Measurements from ENCODE around the gene CRIP2.
A peak's percentile ranks its signal among the peaks of the same experiment; 100 is the strongest.

The CRIP2 gene, protein sequence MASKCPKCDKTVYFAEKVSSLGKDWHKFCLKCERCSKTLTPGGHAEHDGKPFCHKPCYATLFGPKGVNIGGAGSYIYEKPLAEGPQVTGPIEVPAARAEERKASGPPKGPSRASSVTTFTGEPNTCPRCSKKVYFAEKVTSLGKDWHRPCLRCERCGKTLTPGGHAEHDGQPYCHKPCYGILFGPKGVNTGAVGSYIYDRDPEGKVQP

DNA sequence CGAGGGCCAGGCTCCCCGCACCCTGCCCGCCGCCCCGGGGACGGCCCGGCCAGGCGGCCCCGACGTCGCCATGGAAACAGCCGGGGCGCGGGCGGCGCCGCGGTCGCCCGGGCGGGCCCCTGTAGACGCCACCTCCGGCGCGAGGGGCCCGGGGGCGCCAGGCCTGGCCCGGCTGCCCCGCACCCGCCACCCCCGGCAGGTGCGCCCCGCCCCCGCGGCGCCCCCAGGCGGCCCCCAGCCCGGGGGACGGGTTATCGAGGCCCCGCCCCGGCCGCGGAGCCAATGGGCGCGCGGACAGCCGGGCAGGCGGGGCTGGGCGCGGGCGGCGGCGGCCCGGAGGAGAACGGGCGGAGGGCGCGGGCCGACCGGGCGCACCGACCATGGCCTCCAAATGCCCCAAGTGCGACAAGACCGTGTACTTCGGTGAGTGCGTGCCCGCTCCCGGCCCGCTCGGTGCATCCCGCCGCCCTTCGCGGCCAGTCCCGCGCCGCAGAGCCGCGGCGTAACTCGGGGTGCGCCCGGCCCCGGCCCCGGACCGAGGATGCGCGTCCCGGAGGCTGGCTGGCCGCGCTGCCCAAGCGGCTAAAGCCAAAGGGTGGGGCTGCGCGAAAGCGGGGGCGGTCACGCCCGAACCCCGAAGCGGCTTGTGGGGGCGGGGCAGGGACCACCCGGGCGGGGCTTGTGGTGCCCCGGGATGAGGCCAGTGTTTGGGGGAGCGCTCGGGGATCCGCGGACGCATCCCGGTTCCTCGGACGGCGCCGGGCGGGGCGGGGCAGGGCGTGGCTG, at the start of gene CRIP2:
TSS of gene CRIP2 (plus strand) at position 339 of the 786 bp plus-strand sequence. CDS start at position 381, 42 bp downstream.
- DNase-seq, result peak in 11 of 51 donors; percentile 19 to 62 (median 43)

DNA sequence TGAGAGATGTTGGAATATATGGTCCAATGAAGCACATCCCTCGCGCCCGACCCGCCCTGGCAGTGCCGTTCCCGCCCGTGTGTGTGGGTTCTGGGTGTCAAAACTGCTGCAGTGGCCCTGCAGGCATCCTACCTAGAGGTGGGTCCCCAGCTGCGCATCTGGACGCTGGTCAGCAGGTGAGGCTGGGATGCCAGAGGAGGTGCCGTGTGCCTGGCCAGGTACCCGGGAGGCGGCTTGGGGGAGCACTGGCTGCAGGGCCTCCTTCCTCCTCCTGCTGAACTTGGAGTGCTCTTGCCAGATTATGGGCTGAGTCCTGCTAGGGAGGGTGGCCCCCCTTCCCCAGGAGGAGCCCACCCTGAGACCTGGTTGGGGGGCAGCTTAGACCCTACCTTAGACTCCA, 49.8 kb upstream of the CRIP2 start:
- no peak for DNase-seq

DNA sequence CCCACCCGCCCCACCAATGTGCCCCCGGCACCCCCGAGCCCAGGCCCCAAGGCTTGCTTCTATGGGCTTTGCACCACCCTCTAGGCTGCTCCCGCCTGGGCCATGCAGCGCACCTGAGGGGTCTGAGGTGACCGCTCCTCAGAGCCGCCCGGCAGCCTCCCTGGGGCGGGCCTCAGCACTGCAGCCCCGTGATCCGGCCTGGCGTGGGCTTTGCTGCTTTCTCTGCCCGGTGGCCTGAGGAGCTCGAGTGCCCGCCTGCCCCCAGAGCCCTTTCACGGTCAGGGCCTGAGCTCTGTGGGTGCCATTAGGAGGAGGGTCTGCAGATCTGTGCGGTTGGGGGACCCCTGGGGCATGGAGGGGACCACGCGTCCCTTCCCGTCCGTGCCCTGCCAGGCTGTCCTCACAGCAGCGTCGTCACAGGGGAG, 48.8 kb upstream of the CRIP2 start:
- DNase-seq, result no peak

DNA sequence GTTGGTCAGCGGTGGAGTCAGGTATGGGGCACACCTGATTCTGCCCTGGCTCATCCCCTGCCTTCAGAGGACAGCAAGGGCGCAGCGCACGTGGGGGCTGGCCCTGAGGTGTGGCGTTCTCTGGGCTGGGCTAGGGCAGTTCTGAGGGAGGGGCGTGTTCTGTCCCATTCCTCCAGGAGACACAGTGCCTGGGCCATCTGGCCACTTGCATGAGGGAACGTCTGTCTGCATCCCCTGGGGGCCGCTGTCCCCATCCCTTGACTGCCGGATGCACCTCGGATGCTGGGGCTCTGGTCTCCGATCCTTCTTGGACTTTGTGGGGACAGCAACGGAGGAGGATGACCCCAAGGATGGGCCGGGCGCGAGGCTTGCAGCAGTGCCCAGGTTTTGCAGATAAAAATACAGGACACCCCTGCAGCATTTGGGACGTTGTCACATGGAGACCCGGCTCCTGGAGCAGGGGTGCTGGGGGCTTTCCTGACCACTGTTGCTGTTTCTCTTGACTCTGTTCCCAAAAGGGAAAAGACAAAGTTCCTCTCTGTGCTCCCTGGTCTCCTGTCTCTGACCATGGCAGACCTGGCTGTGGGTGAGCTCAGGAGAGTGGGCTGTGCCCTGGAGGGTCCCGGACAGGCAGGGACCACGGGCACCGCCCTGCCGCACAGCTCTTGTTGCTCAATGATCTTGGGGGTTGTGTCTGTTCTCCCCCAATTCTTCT, 48.0 kb upstream of the CRIP2 start:
- no peak for DNase-seq

DNA sequence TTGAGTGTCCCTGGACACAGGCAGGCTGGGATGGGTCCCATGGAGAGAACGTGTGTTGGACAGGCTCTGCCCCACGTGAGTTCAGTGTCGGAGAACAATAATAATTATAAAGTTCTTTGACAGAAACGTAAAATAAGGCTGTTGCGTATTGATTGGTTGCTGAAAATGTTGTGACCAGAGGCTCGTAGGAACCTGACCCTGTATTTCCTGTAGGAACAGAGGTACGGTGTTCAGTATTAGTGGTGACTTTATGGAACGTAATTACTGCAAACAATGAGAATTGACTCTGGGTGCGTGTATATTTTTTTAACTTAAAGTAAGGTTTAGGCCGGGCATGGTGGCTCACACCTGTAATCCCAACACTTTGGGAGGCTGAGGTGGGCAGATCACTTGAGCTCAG, 47.2 kb upstream of the CRIP2 start:
- no peak for DNase-seq

DNA sequence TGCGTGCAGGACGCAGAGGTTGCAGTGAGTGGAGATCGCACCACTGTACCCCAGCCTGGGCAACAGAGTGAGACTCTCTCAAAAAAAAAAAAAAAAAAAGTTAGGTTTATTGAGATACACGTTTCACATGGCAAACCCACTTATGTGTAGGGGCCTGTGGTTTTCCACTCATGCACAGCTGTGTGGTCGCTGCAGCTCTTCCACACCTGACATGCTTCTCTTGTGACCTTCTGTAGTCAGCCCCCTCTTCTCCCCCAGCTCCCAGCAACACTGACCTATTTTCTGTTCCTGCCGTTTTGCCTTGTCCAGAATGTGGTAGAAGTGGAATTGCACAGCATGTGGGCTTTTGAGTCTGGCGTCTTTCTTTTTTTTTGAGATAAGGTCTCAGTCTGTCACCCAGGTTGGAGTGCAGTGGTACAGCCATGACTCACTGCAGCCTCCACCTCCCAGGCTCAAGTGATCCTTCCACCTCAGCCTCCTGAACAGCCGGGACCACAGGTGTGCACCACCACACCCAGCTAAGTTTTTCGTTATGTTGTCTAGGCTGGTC, 46.6 kb upstream of the CRIP2 start:
- no peak for DNase-seq

DNA sequence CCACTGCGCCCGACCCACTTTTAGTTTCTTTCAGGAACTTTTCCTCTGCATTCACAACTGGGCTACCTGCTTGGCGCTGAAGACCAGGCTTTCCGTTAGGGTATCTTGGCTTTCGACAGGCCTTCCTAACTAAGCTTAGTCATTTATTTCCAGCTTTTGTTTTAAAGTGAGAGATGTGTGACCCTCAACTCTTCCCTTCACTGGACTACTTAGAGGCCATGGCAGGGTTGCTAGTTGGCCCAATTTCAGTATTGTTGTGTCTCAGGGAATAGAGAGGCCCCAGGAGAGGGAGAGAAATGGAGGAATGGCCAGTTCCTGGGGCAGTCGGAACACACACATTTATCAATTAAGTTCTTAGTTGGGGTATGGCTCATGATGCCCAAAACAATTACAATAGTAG, 44.6 kb upstream of the CRIP2 start:
- DNase-seq, result no peak

DNA sequence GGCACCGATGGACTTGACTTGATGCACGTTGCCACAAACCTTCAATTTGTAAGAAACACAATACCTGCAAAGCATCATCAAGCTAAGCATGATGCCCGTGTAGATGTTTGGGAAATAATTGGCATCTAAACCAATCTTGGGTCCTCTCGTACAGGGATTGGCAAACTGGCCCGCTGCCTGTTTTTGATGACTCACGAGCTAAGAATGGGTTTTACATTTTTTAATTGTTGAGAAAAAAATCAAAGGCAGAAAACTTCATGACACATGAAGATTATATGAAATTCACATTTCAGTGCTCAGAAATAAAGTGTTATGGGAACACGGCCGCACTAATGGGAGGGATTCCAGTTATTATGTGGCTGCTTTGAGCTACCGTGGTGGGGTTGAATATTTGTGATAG, 44.1 kb upstream of the CRIP2 start:
- DNase-seq, result no peak

DNA sequence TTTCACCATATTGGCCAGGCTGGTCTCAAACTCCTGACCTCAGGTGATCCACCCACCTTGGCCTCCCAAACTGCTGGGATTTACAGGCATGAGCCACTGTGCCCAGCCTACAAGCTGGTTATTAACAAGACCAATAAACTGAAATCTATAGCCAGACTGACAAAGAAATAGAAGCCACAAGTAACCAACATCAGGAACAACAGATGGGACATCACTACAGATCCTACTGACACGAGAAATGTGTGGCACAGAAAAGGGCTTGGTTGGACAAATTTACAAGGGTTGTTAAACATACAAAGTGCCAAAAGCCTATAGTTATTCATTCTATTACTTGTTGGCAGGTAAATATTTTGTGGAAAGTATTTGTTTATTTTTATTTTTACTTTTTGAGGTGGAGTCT, 43.4 kb upstream of the CRIP2 start:
- DNase-seq, result no peak

DNA sequence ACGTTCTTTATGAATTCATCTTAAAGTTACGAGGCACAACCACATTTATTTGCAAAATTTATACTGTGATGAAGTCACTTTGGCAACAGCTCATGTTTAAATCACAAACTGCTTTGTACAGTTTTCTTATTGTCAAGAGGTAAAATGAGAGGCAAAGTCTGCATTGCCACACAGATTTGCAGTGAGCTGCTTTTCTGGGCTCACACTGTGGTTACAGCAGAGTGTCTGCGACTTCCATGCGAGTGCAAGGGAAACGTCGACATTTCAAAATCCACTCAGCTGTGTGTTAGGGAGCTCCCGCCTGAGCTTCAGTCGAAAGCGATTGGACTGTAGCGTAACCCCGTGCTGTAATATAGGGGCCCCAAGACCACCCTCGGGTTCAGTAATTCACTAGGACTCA, 42.0 kb upstream of the CRIP2 start:
- DNase-seq, result no peak

DNA sequence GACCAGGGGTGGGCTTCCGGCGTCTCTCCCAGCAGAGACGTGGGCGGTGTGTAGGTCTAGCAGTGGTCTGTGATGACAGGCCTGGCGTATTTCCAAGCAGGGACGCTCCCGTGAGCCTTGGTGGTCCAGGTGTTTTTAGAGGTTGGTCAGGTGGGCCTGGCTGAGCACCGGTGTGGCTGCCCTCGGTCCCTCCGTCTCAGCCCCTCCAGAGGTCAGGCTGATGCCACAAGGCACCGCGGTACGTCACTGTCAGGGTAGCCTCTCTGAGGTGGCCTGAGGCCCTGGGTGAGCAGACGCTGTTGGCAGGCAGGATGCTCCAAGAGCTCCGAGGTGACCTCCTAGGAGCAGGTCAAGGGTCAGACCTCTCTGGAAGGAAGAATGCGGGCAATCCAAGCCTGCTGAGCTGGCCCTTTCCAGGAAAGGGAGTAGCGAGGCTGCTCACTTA, 41.4 kb upstream of the CRIP2 start:
- no peak for DNase-seq

DNA sequence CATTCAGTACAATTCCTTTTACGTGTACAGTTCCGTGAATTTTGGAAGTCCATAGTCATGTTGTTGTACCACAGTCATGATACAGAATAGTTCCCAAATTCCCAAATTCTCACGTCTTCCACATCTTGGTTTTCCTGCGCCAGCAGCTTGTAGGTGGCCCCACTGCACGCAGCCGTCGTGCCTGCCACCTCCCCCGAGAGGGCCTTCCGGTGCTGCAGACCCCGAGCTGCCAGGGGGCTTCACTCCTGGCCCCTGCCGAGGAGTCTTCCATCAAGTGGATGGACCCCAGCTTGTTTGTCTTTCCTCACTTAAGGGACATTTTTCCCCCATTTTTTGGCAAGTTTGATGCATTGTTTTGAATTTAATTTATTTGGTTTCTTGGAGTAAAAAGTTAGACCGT, 38.2 kb upstream of the CRIP2 start:
- no peak for DNase-seq

DNA sequence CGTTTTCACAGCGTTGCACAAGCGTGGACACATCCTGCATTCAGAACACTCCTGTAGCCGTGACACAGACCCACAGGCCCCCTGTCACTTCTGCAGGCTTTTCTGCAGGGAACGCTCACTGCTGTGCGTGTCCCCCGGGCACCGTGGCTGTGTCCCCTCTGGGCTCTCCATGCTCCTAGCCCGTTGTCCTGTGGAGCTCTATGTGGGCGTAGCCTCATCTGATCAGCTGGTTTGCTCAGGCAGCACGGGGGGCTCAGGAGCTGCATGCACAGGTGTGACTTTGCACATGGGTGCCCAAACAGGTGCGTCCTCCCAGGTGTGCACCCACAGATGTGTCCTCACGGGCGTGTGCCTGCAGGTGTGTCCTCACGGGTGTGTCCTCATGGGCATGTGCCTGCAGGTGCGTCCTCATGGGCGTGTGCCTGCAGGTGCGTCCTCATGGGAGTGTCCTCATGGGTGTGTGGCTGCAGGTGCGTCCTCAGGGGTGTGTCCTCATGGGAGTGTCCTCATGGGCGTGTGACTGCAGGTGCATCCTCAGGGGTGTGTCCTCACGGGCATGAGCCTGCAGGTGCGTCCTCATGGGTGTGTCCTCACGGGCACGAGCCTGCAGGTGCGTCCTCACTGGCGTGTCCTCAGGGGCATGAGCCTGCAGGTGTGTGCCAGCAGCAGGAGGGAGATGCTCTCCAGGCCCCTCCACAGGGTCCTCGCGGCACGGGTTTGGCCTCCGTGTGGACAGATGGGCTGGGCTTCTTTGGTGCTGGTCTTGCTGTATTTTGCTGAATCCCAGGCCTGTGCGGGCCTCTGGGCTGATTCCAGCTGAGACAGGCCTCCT, 37.5 kb upstream of the CRIP2 start:
- no peak for DNase-seq

DNA sequence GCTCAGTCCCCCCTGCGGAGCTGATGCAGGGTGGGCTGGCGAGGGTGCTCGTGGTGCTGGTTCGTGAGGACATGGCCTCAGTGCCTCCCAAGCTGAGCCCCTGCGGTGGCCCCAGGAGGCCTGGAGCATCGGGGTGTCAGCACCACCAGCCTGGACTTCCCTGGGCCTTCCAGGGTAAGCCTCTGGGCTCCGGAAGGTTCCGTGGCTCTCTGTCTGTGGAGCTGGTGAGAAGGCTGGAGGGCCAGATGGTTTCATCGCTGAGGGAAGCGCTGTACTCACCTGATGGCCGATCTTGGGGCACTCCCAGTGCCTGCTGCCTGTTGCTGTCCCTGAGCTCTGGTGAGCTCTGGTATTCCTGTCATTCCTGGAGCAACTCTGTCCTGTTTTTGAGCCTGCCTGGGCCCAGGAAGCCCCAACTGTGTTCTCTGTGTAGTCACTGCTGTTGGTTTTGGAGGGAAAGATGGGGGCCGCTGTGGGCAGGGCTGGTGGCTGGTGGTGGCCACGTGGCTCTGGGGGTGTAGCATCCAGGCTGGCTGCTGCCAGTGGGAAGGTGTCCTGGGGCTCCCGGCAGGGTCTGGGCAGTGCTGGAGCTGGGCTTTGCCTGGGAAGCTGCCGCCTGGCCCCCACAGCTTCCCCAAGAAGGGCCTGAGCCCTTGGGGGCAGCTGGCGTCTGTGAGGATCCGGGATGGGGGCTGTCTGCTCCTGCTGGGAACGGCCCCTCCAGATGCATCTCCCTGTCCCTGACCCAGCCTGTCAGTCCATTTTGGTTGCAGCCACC, 36.7 kb upstream of the CRIP2 start:
- DNase-seq, result no peak

DNA sequence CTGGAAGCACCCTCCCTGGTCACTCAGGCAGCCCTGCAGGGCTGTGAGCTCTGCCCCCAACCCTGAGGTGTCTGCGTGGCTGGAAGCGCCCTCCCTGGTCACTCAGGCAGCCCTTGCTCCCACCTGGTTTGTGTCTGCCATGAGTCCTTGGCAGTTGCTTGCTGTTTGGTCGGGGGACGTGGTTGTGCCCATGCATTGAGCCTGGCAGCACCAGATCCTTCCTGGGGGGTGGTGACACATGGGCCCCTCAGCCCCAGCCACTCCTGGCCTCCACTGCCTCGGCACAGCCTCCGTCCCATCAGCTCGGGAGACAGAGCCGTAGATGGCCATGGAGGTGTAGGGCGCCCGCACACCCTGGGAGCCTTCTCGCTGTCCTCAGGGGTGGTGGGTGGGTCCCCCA, 35.4 kb upstream of the CRIP2 start:
- DNase-seq, result no peak

DNA sequence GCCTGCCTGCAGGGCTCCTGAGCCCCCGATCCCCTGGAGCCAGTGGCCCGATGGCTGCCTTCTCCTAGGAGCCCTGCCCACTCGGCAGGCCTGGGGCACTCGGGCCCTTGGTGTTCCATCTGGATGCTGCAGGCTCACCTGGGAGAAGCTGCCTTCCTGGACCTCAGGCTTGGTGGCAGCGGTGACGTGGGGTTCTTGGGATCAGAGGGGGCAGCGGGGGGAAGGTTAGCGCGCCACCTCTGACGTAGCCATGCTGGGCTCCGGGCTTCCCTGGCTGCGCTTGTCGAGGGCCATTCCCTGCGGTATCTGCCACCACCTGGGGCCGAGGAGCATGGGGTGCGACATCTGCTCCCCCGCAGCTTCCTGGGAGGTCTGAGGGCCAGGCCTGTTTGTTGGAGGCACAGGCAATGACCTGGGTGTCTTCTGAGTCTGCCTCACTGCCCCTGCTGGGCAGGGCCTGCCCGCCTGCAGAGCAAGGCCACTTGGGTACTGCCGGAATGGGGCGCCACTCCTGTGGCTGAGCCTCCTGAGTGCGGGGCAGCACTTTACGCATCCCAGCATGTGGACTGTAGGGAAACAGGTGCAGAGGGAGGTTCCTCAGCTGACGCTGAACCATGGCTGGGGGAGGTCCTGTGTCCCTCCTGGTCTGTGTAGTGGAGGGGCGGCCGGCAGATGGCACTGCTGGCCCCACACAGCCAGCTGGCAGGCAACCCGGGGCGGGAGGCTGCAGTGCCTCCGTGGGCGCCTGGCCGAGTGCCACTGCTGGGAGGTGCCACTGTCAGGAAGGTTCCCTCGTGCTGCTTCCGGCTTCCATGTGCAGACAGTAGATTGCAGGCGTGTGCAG, 34.7 kb upstream of the CRIP2 start:
- no peak for DNase-seq

DNA sequence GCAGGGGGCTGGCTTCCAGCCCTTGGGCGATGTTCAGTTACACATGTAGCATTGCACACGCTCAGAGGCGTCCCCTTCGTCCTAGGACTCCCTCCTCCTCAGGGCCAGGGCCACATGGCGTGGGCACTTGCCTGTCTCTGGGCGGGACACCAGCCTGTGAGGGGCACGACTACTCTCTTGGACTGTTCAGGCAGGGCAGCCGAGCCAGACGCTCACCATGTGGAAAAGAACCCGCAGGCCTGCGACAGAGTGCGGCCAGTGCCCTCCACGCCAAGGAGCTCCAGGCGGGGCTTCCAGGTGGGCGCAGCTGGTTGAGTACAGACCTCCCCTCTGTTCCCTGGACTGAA, 34.1 kb upstream of the CRIP2 start:
- no peak for DNase-seq

DNA sequence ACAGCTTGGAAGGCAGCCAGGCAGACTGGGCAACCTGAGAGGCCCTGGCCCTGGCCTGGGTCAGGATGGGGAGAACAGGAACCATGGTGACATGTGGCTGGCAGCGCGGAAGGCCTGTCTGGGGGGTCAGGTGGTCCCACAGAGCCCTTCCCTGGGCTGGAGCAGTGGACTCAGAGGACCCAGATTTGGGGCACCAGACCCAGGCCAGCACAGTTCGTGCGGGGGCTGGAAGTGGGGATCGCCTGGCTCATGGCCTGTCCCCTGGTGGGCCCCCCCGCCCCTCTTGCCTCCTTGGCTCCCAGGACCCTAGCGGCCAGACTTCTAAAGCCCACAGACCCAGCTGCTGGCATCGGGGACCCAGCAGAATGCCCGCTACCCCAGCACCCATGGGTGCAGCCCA, 33.6 kb upstream of the CRIP2 start:
- no peak for DNase-seq

DNA sequence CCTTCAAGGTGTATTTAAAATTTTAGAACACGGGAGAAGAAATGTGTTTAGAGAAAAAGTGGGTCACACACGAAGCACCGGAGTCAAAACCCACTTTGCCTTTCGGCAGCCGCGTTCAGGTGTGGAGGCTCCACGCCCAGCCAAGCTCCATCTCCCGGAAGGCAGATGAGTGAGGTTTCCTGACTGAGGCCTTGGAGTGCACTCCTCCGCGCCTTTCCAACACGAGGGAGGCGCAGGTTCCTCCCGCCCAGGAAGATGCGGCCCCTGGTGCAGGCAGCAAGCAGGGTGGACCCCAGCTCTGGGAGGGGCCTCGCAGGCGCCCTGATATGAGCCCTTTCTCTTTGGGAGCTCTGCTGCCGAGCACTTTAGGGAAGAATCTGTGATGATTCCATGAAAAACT, 32.5 kb upstream of the CRIP2 start:
- DNase-seq, result no peak

DNA sequence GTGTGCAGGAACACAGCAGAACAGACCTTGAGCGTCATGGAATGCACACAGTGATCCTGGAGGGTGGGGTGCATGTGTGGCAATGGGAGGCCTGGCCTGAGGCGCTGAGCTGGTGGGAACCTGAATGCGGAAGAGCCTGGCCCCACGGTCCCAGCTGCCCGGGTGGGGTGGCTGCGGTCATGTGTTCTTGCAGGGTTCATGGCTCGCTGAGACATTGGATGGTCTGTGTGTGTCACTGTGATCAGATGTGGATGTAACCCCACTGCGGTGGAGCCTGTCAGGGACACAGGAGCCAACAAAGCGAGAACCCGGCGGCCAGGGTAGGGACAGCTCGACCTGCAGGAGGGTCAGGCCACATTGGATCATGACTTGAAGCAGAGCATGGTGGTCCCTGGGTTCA, 31.8 kb upstream of the CRIP2 start:
- DNase-seq, result no peak

Measured in hypothalamus (tissue), 51 donors.